Measurements from ENCODE around the gene TMEM271.

DNA sequence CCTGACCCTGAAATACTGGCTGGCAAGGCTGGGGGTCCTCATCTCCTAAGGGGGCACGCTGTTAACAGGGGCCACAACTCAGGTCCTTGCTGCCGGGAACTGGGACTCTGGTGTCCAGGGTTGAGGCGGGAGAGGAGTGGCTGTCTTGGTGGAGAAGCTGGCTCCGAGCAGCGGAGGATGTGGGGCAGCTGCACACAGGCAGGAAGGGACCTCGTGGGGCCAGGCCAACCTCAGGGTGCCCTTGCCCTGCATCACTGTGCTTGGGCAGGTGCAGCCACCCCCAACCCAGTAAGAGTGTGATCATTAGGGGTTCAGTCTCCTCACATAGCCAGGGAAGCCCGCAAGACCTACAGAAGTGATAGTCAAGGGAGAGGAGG lies 36.6 kb upstream of the TMEM271 start:
- TF ChIP-seq CTCF (IDR thresholded peaks at IDR 0.05 in 4 of 5, conservative IDR thresholded peaks at IDR 0.05 in 1 of 5) (no peak), POLR2A (IDR thresholded peaks at IDR 0.05) (no peak)

Data from gastrocnemius medialis (tissue), 4 donors.